K562 (cell line): ENCODE measurements around the gene TPGS1. TPM values are rescaled to one million over a fixed set of nuclear protein-coding genes. Genes with fewer than 3 reads are reported as not detected.

Experiments used
- CBFA2T3 ChIP-seq: fragments of 450-650 bp; IDR thresholded peaks from 2 replicates; pipeline ENCODE4 v1.6.1; 2017
- CEBPZ ChIP-seq: fragments of 150-350 bp; IDR thresholded peaks from 2 replicates; pipeline ENCODE4 v1.6.1; 2014; ENCODE audit warnings: low read depth, mild to moderate bottlenecking, low read length, borderline replicate concordance
- CREM ChIP-seq: IDR thresholded peaks from 2 replicates; pipeline ENCODE4 v1.6.1; 2014; ENCODE audit warnings: antibody characterized with exemption, low read depth
- DPF2 ChIP-seq: fragments of 450-650 bp; IDR thresholded peaks from 2 replicates; pipeline ENCODE4 v1.6.1; 2016
- FOXA1 ChIP-seq: fragments of 450-650 bp; IDR thresholded peaks from 2 replicates; pipeline ENCODE4 v1.6.1; 2016; ENCODE audit warnings: mild to moderate bottlenecking, borderline replicate concordance
- FOXA3 ChIP-seq, 2 experiments: fragments of 450-650 bp in 1 of 2; sonication (generic) in 1 of 2; formaldehyde crosslinking; IDR thresholded peaks in 1 of 2; conservative IDR thresholded peaks in 1 of 2; 2 replicates each; pipeline versions ENCODE4 v1.4.0 to v1.8.0; 2020 to 2022; ENCODE audit warnings: mild to moderate bottlenecking in 2 of 2, missing genetic modification reagents in 1 of 2
- HEY1 ChIP-seq: fragments of 250-450 bp; sonication (Bioruptor Pico); IDR thresholded peaks from 2 replicates; pipeline ENCODE4 v1.5.0; 2020; ENCODE audit warnings: mild to moderate bottlenecking, moderate library complexity, borderline replicate concordance
- ID3 ChIP-seq, 2 experiments: fragments of 250-450 bp in 1 of 2; fragments of 450-650 bp in 1 of 2; sonication (Bioruptor Pico) in 1 of 2; IDR thresholded peaks; 2 replicates each; pipeline versions ENCODE4 v1.6.1 to v1.8.0; 2016 to 2021; ENCODE audit warnings: mild to moderate bottlenecking in 2 of 2, moderate library complexity in 2 of 2, missing compliant biosample characterization in 1 of 2, missing genetic modification characterization in 1 of 2
- KAT7 ChIP-seq: sonication (generic); formaldehyde crosslinking; IDR thresholded peaks from 2 replicates; pipeline ENCODE4 v1.8.0; 2022; ENCODE audit warnings: missing genetic modification reagents, mild to moderate bottlenecking, borderline replicate concordance
- PHTF2 ChIP-seq: fragments of 250-450 bp; sonication (Bioruptor Pico); IDR thresholded peaks from 2 replicates; pipeline ENCODE4 v1.5.0; 2021; ENCODE audit warnings: mild to moderate bottlenecking
- RFX5 ChIP-seq: IDR thresholded peaks from 2 replicates; pipeline ENCODE4 v1.6.1; 2011; ENCODE audit warnings: low read depth, mild to moderate bottlenecking, improper control_type of control experiment, low read length
- SMARCB1 ChIP-seq: IDR thresholded peaks from 2 replicates; pipeline ENCODE4 v1.6.1; 2011; ENCODE audit warnings: improper control_type of control experiment, low read depth; ENCODE audit not compliant: insufficient read length
- TEAD4 ChIP-seq, 2 experiments: sonication (generic) in 1 of 2; formaldehyde crosslinking in 1 of 2; IDR thresholded peaks; 2 replicates each; pipeline versions ENCODE4 v1.6.1 to v1.8.0; 2012 to 2022; ENCODE audit warnings: borderline replicate concordance in 1 of 2, inconsistent platforms in 1 of 2, low read length in 1 of 2, mild to moderate bottlenecking in 1 of 2, missing genetic modification reagents in 1 of 2
- ZNF280A ChIP-seq: fragments of 450-650 bp; IDR thresholded peaks from 2 replicates; pipeline ENCODE4 v1.6.1; 2018; ENCODE audit warnings: mild to moderate bottlenecking, low read depth; ENCODE audit not compliant: partially characterized antibody
- ZNF398 ChIP-seq: fragments of 250-450 bp; sonication (Bioruptor Pico); IDR thresholded peaks from 2 replicates; pipeline ENCODE4 v1.8.0; 2021; ENCODE audit warnings: moderate library complexity, mild to moderate bottlenecking, inconsistent platforms
- ZNF449 ChIP-seq: fragments of 250-450 bp; sonication (Bioruptor Pico); IDR thresholded peaks from 2 replicates; pipeline ENCODE4 v1.8.0; 2022; ENCODE audit warnings: moderate library complexity, mild to moderate bottlenecking, inconsistent platforms
- ZNF583 ChIP-seq: fragments of 250-450 bp; sonication (Bioruptor Pico); IDR thresholded peaks from 2 replicates; pipeline ENCODE4 v1.4.0; 2020
- polyA plus RNA-seq, 8 experiments: library from polyadenylated mRNA; depleted of rRNA in 4 of 8; stranded (reverse) in 5 of 8; unstranded in 3 of 8; fragments of >200 nt; fragmentation: Nextera tagmentation in 2 of 8; fragmentation: Illumina TruSeq in 1 of 8; extraction: Ambion mirVana in 2 of 8; extraction: Trizol in 1 of 8; gene quantifications; 2 replicates each; pipeline versions ENCODE4 v1.2.1 to v1.2.3, GENCODE V29; 2011 to 2014; ENCODE audit warnings: inconsistent platforms in 1 of 8, missing spikeins in 1 of 8
- total RNA-seq, 7 experiments: library from RNA; depleted of rRNA in 6 of 7; stranded (reverse); fragments of >200 nt in 6 of 7; fragmentation: Illumina TruSeq in 2 of 7; extraction: Trizol in 2 of 7; gene quantifications; 2 replicates each; pipeline versions ENCODE4 v1.2.1 to v1.2.3, GENCODE V29; 2011 to 2021; ENCODE audit warnings: low replicate concordance in 1 of 7

Gene TPGS1
- total and polyA plus RNA-seq, 9 of the 15 experiments (the other 6 are each of a cell fraction or from before 2014, with no cell fraction given): 0.30 to 31.6 (median 1.2) TPM; not detected in 2

GRCh38 chr19:461721-462551 lies 45.4 kb upstream of the TPGS1 start (continued):
- TF ChIP-seq ZNF398 (CRISPR knock-in tag) (no peak), TEAD4 (IDR thresholded peaks at IDR 0.05; ENCODE audit: low read length) (no peak), TEAD4 (CRISPR knock-in tag; IDR thresholded peaks at IDR 0.05; ENCODE audit: borderline replicate concordance) (no peak), SMARCB1 (no peak), KAT7 (CRISPR knock-in tag) (peak; percentile 94; the same call in 1 of the 2 replicates), HEY1 (CRISPR knock-in tag) (no peak), ZNF583 (no peak), FOXA1 (no peak), PHTF2 (CRISPR knock-in tag) (no peak), ID3 (CRISPR knock-in tag; IDR thresholded peaks at IDR 0.05) (no peak), ID3 (tag; IDR thresholded peaks at IDR 0.05) (no peak), CBFA2T3 (no peak), CEBPZ (no peak), FOXA3 (CRISPR knock-in tag; conservative IDR thresholded peaks at IDR 0.05 in 1 of 2, IDR thresholded peaks at IDR 0.05 in 1 of 2) (no peak), CREM (0 out of 2 replicates have a peak, but pooled peaks have one; percentile 28), DPF2 (no peak; the same call in 1 of the 2 replicates), RFX5 (no peak), ZNF449 (no peak), ZNF280A (no peak)
